ENCODE results near the gene ORAI3.

Gene ORAI3

DNA sequence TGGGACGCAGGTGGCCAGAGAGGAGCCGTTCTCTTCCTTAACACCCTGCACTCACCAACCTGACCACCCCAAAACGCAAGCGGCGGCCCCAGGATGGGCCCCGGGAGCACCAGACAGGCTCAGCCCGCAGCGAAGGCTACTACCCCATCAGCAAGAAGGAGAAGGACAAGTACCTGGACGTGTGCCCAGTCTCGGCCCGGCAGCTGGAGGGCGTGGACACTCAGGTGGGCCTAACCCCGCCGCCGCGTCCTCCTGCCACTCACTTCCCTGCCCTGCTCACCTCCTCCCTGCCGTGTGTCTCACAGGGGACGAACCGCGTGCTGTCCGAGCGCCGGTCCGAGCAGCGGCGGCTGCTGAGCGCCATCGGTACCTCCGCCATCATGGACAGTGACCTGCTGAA is 31.6 kb downstream of the ORAI3 start:
- Mint-ChIP-seq H3K4me3 (no peak overlapping the region), H3K9me3 (no peaks in the 10 kb centered on the region), H3K27me3 (no peaks in the 10 kb centered on the region), H3K4me1 (ENCODE audit: low read depth) (peaks cover 23% of the 10 kb centered on the region), H3K27ac (no peak overlapping the region), H3K36me3 (ENCODE audit: low read depth) (peaks cover 90% of the 10 kb centered on the region)
- intact Hi-C loops (cut with micrococcal nuclease): no loop called here

DNA sequence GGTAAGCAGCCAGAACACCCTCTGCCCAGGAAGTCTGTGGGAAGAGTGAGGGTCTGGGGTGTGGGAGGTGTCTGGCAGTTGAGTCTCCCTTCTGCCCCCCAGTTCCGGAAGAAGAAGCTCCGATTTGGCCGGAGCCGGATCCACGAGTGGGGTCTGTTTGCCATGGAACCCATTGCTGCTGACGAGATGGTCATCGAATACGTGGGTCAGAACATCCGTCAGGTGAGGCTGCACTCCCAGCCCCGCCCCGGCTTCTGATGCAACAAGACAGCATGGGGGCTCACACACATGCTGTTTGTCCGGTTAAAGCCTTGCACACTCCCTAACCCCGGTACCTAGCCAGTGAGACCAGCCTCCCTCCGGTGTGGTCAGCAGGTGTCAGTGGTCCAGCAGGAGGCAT is 32.1 kb downstream of the ORAI3 start:
- H3K36me3 Mint-ChIP-seq (ENCODE audit: low read depth): peaks cover 86% of the 10 kb centered on the region
- intact Hi-C loops (cut with micrococcal nuclease): no loop called here
- peaks cover 25% of the 10 kb centered on the region for H3K4me1 Mint-ChIP-seq (ENCODE audit: low read depth)
- H3K4me3 Mint-ChIP-seq: no peak overlapping the region
- no peaks in the 10 kb centered on the region for H3K27me3 Mint-ChIP-seq
- H3K9me3 Mint-ChIP-seq: no peaks in the 10 kb centered on the region
- no peak overlapping the region for H3K27ac Mint-ChIP-seq

DNA sequence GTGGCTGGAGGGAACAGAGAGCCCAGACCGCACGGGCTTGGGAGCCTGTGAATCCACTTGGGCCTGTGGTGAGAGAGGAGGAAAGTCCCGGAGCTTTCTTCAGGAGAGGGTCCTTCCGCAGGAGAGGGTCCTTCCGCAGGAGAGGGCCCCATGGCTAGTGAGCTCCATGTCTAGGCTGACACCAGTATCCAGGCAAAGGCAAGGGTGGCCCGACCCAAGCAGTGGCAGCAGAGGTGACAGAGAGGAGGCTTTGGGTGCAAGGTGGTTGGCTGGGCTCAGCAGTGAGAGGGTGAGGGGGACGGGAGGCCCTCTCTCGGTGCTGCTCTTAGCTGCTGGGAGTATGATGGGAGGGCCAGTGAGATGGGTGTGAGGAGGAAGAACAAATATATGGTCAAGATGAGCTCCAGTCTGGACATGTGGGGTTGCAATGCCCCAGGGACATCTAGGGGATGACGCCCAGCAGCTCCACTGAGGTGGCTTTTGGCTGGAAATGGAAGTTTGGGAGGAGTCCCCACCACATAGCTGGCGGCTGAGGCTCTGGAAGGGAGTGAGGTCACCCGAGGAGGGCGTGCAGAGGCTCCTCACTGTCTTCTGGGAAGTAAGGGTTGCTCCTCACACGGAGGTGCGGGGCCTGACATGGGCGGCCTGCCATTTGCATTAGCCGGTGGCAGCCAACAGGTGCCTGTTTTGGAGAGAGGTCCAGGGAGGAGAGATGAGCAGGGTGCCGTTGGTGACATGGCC is 33.9 kb downstream of the ORAI3 start:
- Mint-ChIP-seq H3K9me3 (no peaks in the 10 kb centered on the region), H3K36me3 (ENCODE audit: low read depth) (peaks cover 86% of the 10 kb centered on the region), H3K27ac (no peak overlapping the region), H3K27me3 (no peaks in the 10 kb centered on the region), H3K4me1 (ENCODE audit: low read depth) (peaks cover 29% of the 10 kb centered on the region), H3K4me3 (no peak overlapping the region)
- intact Hi-C loops (cut with micrococcal nuclease): no loop called here

DNA sequence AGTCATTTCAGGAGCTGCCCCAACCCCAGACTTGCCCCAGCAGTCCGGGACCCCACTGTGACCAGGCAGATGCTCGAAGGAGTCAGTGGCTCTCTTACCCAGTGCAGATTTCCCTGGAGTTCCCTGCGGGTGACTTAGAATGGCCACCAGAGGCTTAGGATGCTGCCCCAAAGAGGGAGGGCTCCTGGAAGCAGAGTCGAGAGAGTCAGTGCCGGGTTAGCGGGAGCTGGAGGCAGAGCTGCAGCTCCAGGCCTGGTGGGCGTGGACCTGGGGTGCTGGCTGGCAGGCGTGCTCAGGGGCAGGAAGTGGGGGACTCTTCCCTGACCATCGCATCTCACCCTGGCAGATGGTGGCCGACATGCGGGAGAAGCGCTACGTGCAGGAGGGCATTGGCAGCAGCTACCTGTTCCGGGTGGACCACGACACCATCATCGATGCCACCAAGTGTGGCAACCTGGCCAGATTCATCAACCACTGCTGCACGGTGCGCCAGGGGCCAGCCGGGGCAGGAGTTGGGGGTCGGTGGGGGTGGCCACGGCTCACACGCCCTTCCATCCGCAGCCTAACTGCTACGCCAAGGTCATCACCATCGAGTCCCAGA is 34.5 kb downstream of the ORAI3 start:
- Mint-ChIP-seq H3K36me3 (ENCODE audit: low read depth) (peaks cover 91% of the 10 kb centered on the region), H3K9me3 (no peaks in the 10 kb centered on the region), H3K27ac (peak overlapping the region; percentile 88), H3K27me3 (no peaks in the 10 kb centered on the region), H3K4me1 (ENCODE audit: low read depth) (peaks cover 29% of the 10 kb centered on the region), H3K4me3 (no peak overlapping the region)
- intact Hi-C loops (cut with micrococcal nuclease): no loop called here

DNA sequence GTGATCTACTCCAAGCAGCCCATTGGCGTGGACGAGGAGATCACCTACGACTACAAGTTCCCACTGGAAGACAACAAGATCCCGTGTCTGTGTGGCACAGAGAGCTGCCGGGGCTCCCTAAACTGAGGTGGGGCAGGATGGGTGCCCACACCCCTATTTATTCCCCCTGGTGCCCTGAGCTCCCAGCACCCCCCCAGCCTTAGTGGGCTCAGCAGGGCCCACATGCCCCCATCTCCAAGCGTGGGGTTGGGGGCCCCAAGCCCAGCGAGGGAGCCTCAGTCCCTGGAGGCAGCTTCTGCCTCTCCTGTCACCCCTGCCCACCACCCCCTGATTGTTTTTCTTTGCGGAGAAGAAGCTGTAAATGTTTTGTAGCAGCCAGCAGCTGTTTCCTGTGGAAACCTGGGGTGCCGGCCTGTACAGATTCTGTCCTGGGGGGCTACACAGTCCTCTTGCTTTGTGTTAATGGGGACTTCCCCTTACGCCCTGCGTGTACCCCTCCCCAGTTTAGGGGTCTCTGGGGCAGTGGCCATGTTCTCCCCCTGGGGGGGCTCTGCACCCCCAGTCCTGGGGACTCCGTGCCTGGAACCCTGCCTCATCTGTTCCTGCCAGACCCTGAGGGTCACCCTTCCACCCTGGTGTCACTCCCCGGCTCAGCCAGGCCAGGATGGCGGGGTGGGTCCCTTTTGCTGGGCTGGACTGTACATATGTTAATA is 35.2 kb downstream of the ORAI3 start:
- Mint-ChIP-seq H3K27ac (peak overlapping the region; percentile 88), H3K4me1 (ENCODE audit: low read depth) (peaks cover 36% of the 10 kb centered on the region), H3K9me3 (no peaks in the 10 kb centered on the region), H3K27me3 (no peaks in the 10 kb centered on the region), H3K36me3 (ENCODE audit: low read depth) (peaks cover 89% of the 10 kb centered on the region), H3K4me3 (no peak overlapping the region)
- intact Hi-C loops (cut with micrococcal nuclease): loop anchor here (2.0 kb wide), 2 partner anchors 459 to 885 kb away; partner anchors contain the start of gene ZNF843

DNA sequence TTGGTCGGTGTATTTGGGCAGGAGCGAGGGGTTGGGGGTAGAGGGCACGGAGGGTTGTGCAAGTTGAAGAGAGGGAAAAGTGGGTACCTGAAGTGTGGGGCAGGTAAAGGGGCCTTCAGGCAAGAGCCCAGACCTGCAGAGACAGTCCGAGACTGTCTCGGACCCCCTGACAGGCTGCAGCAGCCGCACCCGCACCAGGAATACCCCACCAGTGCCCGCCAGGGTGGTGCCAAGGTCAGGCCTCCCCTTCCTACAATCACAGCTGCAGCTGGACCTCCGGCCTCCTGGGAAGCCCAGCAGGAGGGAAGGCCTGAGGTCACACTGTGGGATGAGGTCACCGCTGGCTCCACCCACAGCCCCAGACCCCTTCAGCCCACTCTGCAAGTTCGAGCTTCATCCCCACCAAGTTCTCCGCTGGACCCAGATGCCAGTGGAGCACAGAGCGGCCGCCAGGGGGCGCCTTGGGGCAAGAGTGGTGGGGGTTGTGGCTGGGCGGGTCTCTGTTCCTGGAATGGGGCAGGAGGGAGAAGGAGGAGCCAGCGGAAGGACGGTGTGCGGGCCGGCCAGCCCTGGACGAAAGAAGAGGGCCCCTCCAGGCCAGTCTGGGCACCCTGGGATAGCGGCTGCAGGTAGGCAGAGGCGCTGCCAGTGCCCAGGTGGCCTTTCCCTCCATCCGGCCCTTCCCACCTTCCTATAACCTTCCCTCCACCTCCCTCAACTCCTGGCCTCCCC is 36.0 kb downstream of the ORAI3 start, which contains the start of gene HSD3B7:
HSD3B7 (plus strand) TSS at position 539 of the 732 bp plus-strand sequence. CDS start 452 bp downstream, outside the sequence.
- Mint-ChIP-seq H3K4me3 (peak within 1 kb of the TSS; percentile 86), H3K4me1 (ENCODE audit: low read depth) (peaks cover 41% of the 10 kb centered on the region), H3K27ac (peak within 1 kb of the TSS; percentile 88), H3K9me3 (no peaks in the 10 kb centered on the region), H3K27me3 (no peaks in the 10 kb centered on the region), H3K36me3 (ENCODE audit: low read depth) (peaks cover 81% of the 10 kb centered on the region)
- intact Hi-C loops (cut with micrococcal nuclease): loop anchor here (1.0 to 5.0 kb wide), 4 partner anchors 87 to 884 kb away; partner anchors contain the start of genes ZNF646, ZNF668 and ZNF843

DNA sequence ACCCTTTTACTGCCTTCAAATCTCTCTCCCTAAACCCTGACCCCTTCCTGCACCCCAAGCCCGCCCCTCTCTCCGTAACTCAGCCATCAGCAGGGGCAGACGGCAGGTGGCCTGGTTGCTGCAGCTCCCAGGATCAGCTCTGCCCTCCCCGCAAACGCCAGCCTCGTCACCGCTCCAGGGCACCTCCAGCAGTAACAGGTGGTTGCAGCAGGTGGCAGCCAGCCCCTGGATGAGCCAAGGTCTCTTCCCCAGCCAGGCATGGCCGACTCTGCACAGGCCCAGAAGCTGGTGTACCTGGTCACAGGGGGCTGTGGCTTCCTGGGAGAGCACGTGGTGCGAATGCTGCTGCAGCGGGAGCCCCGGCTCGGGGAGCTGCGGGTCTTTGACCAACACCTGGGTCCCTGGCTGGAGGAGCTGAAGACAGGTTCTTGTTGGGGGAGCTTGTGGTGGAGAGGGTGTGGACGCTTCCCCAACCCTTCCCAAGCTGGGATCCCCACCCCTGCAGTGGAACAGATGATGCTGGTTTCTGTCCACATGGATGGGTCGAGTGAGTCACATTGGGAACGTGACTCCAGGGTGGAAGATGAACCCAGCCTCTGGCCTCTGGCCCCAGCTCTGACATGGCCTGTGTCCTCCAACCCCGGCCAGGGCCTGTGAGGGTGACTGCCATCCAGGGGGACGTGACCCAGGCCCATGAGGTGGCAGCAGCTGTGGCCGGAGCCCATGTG is 36.7 kb downstream of the ORAI3 start:
- Mint-ChIP-seq H3K27me3 (no peaks in the 10 kb centered on the region), H3K27ac (peak overlapping the region; percentile 88), H3K4me3 (peak overlapping the region; percentile 86), H3K36me3 (ENCODE audit: low read depth) (peaks cover 74% of the 10 kb centered on the region), H3K9me3 (no peaks in the 10 kb centered on the region), H3K4me1 (ENCODE audit: low read depth) (peaks cover 41% of the 10 kb centered on the region)
- intact Hi-C loops (cut with micrococcal nuclease): loop anchor here (1.0 to 5.0 kb wide), 4 partner anchors 87 to 883 kb away; partner anchors contain the start of genes ZNF646, ZNF668 and ZNF843

DNA sequence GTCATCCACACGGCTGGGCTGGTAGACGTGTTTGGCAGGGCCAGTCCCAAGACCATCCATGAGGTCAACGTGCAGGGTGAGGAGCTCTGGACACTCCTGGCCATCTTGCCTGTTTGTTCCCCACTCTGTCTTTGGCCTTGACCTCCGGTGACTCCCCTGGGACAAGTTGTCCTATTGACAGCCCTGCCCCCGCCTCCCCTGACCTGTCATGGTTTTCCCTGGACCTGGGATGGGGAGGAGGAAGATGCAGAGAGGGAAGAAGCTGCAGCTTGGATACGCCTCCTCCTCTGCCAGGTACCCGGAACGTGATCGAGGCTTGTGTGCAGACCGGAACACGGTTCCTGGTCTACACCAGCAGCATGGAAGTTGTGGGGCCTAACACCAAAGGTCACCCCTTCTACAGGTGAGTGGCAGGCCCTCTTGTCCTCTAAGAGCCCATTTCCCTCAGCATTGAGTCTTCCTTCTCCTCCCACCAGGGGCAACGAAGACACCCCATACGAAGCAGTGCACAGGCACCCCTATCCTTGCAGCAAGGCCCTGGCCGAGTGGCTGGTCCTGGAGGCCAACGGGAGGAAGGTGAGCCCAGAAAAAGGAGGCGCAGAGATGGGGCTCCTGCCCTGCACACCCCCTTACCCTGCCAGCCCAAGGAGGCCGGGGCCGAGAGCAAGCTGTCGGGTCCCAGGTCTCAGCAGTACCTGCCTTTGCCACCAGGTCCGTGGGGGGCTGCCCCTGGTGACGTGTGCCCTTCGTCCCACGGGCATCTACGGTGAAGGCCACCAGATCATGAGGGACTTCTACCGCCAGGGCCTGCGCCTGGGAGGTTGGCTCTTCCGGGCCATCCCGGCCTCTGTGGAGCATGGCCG is 37.5 kb downstream of the ORAI3 start:
- Mint-ChIP-seq H3K36me3 (ENCODE audit: low read depth) (peaks cover 66% of the 10 kb centered on the region), H3K27me3 (no peaks in the 10 kb centered on the region), H3K4me3 (peak overlapping the region; percentile 86), H3K9me3 (no peaks in the 10 kb centered on the region), H3K4me1 (ENCODE audit: low read depth) (peaks cover 41% of the 10 kb centered on the region), H3K27ac (peak overlapping the region; percentile 88)
- intact Hi-C loops (cut with micrococcal nuclease): loop anchor here (5.0 kb wide), 1 partner anchor 86 kb away; the partner anchor contains the start of genes ZNF646 and ZNF668

DNA sequence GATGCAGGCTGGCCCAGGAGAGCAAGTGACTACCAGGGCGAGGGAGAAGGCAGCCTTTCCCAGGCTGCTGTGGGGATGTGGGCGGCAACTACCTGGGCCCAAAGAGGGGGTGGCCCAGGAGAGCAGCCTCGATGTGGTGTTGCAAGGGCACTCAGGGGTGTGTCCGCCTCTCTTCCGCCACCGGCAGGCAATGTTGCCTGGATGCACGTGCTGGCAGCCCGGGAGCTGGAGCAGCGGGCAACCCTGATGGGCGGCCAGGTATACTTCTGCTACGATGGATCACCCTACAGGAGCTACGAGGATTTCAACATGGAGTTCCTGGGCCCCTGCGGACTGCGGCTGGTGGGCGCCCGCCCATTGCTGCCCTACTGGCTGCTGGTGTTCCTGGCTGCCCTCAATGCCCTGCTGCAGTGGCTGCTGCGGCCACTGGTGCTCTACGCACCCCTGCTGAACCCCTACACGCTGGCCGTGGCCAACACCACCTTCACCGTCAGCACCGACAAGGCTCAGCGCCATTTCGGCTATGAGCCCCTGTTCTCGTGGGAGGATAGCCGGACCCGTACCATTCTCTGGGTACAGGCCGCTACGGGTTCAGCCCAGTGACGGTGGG is 38.8 kb downstream of the ORAI3 start:
- Mint-ChIP-seq H3K4me1 (ENCODE audit: low read depth) (peaks cover 47% of the 10 kb centered on the region), H3K9me3 (no peaks in the 10 kb centered on the region), H3K36me3 (ENCODE audit: low read depth) (peaks cover 53% of the 10 kb centered on the region), H3K4me3 (no peak overlapping the region), H3K27me3 (no peaks in the 10 kb centered on the region), H3K27ac (no peak overlapping the region)
- intact Hi-C loops (cut with micrococcal nuclease): loop anchor here (5.0 kb wide), 1 partner anchor 85 kb away; the partner anchor contains the start of genes ZNF646 and ZNF668

DNA sequence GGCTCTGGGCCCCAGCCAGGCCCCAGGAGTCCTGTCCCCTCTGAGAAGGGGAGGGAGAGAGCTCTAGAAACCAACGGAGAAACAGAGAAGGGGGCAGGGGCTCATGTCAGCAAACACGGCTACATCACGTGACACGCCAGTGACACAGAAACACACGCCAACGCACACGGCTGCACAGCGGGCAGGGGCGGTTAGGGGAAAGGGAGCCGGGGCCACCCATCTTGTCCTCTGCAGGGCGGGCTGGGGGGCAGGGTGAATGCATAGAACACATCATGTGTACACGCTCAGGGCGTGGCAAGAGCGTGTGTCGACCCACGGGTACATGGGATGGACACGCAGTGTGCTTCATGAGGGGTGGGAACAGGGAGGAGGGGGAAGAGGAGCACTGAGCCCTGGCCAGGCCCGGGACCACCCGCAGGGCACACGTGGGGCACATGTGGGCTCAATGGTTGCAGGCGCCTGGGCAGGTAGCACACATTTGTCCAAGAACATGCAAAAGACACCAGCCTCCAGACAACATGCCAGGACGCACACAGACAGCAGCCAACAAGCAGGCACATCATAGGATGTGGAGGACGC is 40.7 kb downstream of the ORAI3 start:
- H3K4me3 Mint-ChIP-seq: no peak overlapping the region
- intact Hi-C loops (cut with micrococcal nuclease): loop anchor here (5.0 kb wide), 1 partner anchor 83 kb away; the partner anchor contains the start of genes ZNF646 and ZNF668
- peak overlapping the region; percentile 56 for H3K27ac Mint-ChIP-seq

DNA sequence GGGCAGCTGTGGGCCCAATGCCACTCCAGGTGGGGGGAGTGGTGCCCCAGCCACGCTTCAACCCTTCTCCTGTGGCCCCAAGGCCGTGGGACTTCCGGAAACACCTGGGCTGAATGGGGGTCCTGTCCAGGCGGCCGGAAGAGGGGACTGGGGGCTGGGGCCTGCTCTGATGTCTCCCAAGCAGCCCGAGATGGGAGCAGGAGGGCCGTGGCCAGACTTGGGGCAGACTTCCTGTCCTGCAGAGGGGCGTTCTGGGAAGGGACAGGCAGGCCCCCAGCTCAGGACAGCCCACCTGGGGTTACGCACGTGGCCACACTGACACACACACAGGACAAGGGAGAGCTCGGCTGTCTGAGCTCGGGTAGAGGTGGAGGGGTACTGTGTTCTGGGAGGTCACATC is 41.2 kb downstream of the ORAI3 start:
- no peaks in the 10 kb centered on the region for H3K9me3 Mint-ChIP-seq
- intact Hi-C loops (cut with micrococcal nuclease): no loop called here
- H3K4me1 Mint-ChIP-seq (ENCODE audit: low read depth): peaks cover 50% of the 10 kb centered on the region
- no peak overlapping the region for H3K4me3 Mint-ChIP-seq
- peaks cover 30% of the 10 kb centered on the region for H3K36me3 Mint-ChIP-seq (ENCODE audit: low read depth)
- H3K27ac Mint-ChIP-seq: no peak overlapping the region
- H3K27me3 Mint-ChIP-seq: no peaks in the 10 kb centered on the region

More for the DNA sequence above, 40.7 kb downstream of the ORAI3 start:
- no peaks in the 10 kb centered on the region for H3K9me3 Mint-ChIP-seq
- H3K27me3 Mint-ChIP-seq: no peaks in the 10 kb centered on the region
- peaks cover 34% of the 10 kb centered on the region for H3K36me3 Mint-ChIP-seq (ENCODE audit: low read depth)
- peaks cover 53% of the 10 kb centered on the region for H3K4me1 Mint-ChIP-seq (ENCODE audit: low read depth)
